ENCODE measurements around the gene EHMT1.

EHMT1 gene

GRCh38 chr9:137756045-137756744 lies 137.4 kb downstream of the EHMT1 start:
- H3K9me2 ChIP-seq (replicated peaks; ENCODE audit: low read depth, low read length): no peaks in the 10 kb centered on the region
- H3K79me2 ChIP-seq (ENCODE audit: insufficient read depth, low read length): no peaks in the 10 kb centered on the region
- H3K36me3 ChIP-seq (ENCODE audit: insufficient read depth, low read length): peaks cover 85% of the 10 kb centered on the region; the same call in 1 of the 2 replicates
- TF ChIP-seq CTCF (conservative IDR thresholded peaks at IDR 0.05; ENCODE audit: low read length): no peak
- TF ChIP-seq EZH2phosphoT487 (IDR thresholded peaks at IDR 0.05; ENCODE audit: borderline replicate concordance): no peak
- no peak overlapping the region for H3K4me3 ChIP-seq (ENCODE audit: low read length, poor library complexity, severe bottlenecking)
- peaks cover 11% of the 10 kb centered on the region for H4K20me1 ChIP-seq (ENCODE audit: insufficient read depth, low read length, poor library complexity, severe bottlenecking)
- H3K4me2 ChIP-seq (ENCODE audit: low read depth, low read length, poor library complexity, severe bottlenecking): no peak overlapping the region
- H3K9me3 ChIP-seq (ENCODE audit: insufficient read depth, low read depth, low read length): 0 out of 2 replicates have a peak, but pooled peaks cover 7% of the 10 kb centered on the region
- H2AFZ ChIP-seq (ENCODE audit: low read length): no peak overlapping the region
- no peaks in the 10 kb centered on the region for H3K27me3 ChIP-seq (ENCODE audit: insufficient read depth, low read length, poor library complexity, severe bottlenecking)
- no peaks in the 10 kb centered on the region for H3F3A ChIP-seq (ENCODE audit: low read depth)
- peaks cover 15% of the 10 kb centered on the region for H3K4me1 ChIP-seq (ENCODE audit: insufficient read depth, low read length, poor library complexity, severe bottlenecking)
- no peak overlapping the region for H3K9ac ChIP-seq (ENCODE audit: low read depth, low read length, poor library complexity, severe bottlenecking)

- no peaks in the 10 kb centered on the region for H3F3A ChIP-seq (ENCODE audit: low read depth)
- H3K36me3 ChIP-seq (ENCODE audit: insufficient read depth, low read length): peaks cover 83% of the 10 kb centered on the region; the same call in 1 of the 2 replicates
- TF ChIP-seq CTCF (conservative IDR thresholded peaks at IDR 0.05; ENCODE audit: low read length): no peak
- no peak for TF ChIP-seq EZH2phosphoT487 (IDR thresholded peaks at IDR 0.05; ENCODE audit: borderline replicate concordance)
- 0 out of 2 replicates have a peak, but pooled peaks cover 7% of the 10 kb centered on the region for H3K9me3 ChIP-seq (ENCODE audit: insufficient read depth, low read depth, low read length)
- no peak overlapping the region for H3K9ac ChIP-seq (ENCODE audit: low read depth, low read length, poor library complexity, severe bottlenecking)
- no peak overlapping the region for H2AFZ ChIP-seq (ENCODE audit: low read length)
- peak overlapping the region; percentile 57 for H3K4me2 ChIP-seq (ENCODE audit: low read depth, low read length, poor library complexity, severe bottlenecking)
- peaks cover 11% of the 10 kb centered on the region for H4K20me1 ChIP-seq (ENCODE audit: insufficient read depth, low read length, poor library complexity, severe bottlenecking)
- no peaks in the 10 kb centered on the region for H3K9me2 ChIP-seq (replicated peaks; ENCODE audit: low read depth, low read length)
- H3K79me2 ChIP-seq (ENCODE audit: insufficient read depth, low read length): no peaks in the 10 kb centered on the region
- H3K4me1 ChIP-seq (ENCODE audit: insufficient read depth, low read length, poor library complexity, severe bottlenecking): peaks cover 15% of the 10 kb centered on the region
- no peaks in the 10 kb centered on the region for H3K27me3 ChIP-seq (ENCODE audit: insufficient read depth, low read length, poor library complexity, severe bottlenecking)
- H3K4me3 ChIP-seq (ENCODE audit: low read length, poor library complexity, severe bottlenecking): no peak overlapping the region
These were observed 138.3 kb downstream of the EHMT1 start for GRCh38 chr9:137757139-137757538.

GRCh38 chr9:137757613-137758029 lies 138.8 kb downstream of the EHMT1 start:
- Histone ChIP-seq H3K9me3 (ENCODE audit: insufficient read depth, low read depth, low read length) (0 out of 2 replicates have a peak, but pooled peaks cover 7% of the 10 kb centered on the region), H4K20me1 (ENCODE audit: insufficient read depth, low read length, poor library complexity, severe bottlenecking) (peaks cover 11% of the 10 kb centered on the region), H3K4me3 (ENCODE audit: low read length, poor library complexity, severe bottlenecking) (no peak overlapping the region), H3K4me1 (ENCODE audit: insufficient read depth, low read length, poor library complexity, severe bottlenecking) (peaks cover 15% of the 10 kb centered on the region), H3K36me3 (ENCODE audit: insufficient read depth, low read length) (peaks cover 83% of the 10 kb centered on the region; the same call in 1 of the 2 replicates), H2AFZ (ENCODE audit: low read length) (no peak overlapping the region), H3K9ac (ENCODE audit: low read depth, low read length, poor library complexity, severe bottlenecking) (no peak overlapping the region), H3F3A (ENCODE audit: low read depth) (no peaks in the 10 kb centered on the region), H3K9me2 (replicated peaks; ENCODE audit: low read depth, low read length) (no peaks in the 10 kb centered on the region), H3K79me2 (ENCODE audit: insufficient read depth, low read length) (no peaks in the 10 kb centered on the region), H3K27me3 (ENCODE audit: insufficient read depth, low read length, poor library complexity, severe bottlenecking) (no peaks in the 10 kb centered on the region), H3K4me2 (ENCODE audit: low read depth, low read length, poor library complexity, severe bottlenecking) (peak overlapping the region; percentile 57)
- TF ChIP-seq CTCF (conservative IDR thresholded peaks at IDR 0.05; ENCODE audit: low read length) (no peak), EZH2phosphoT487 (IDR thresholded peaks at IDR 0.05; ENCODE audit: borderline replicate concordance) (no peak)

Measured in Loucy (cell line).